CD14-positive monocyte (primary cell): ENCODE results near the gene MIOX. TPM values are rescaled to one million over a fixed set of nuclear protein-coding genes. Genes with fewer than 3 reads are reported as not detected.

Experiments used
- DNase-seq, 3 donors: peaks; one replicate each; pipeline ENCODE4 v3.0.0-alpha.2; 2011 to 2022
- H2AFZ ChIP-seq: 2 replicates; pipeline ENCODE4 v1.6.0; 2012; ENCODE audit warnings: mild to moderate bottlenecking, low read depth, low read length, inconsistent platforms; ENCODE audit not compliant: insufficient read depth, poor library complexity, severe bottlenecking
- H3K27ac ChIP-seq, 2 donors: 1 replicate in 1 of 2; 2 replicates in 1 of 2; pipeline ENCODE4 v1.5.1; 2012 to 2013; ENCODE audit warnings: low read length in 2 of 2, control low read depth in 1 of 2, inconsistent platforms in 1 of 2, low read depth in 1 of 2, mild to moderate bottlenecking in 1 of 2
- H3K27me3 ChIP-seq, 2 donors: one replicate each; pipeline versions ENCODE4 v1.6.0 to v1.6.1; 2011 to 2013; ENCODE audit warnings: low read length in 2 of 2; ENCODE audit not compliant: control insufficient read depth in 2 of 2, insufficient read depth in 2 of 2
- H3K36me3 ChIP-seq, 2 donors: replicated peaks in 1 of 2; 1 replicate in 1 of 2; 2 replicates in 1 of 2; pipeline versions ENCODE4 v1.5.1 to v1.6.1; 2012 to 2013; ENCODE audit warnings: low read length in 2 of 2, control low read depth in 1 of 2, inconsistent platforms in 1 of 2, mild to moderate bottlenecking in 1 of 2; ENCODE audit not compliant: insufficient read depth in 2 of 2, control insufficient read depth in 1 of 2
- H3K4me1 ChIP-seq, 2 donors: 1 replicate in 1 of 2; 2 replicates in 1 of 2; pipeline versions ENCODE4 v1.5.1 to v1.6.1; 2012 to 2013; ENCODE audit warnings: low read length in 2 of 2, control low read depth in 1 of 2, inconsistent platforms in 1 of 2, mild to moderate bottlenecking in 1 of 2, moderate library complexity in 1 of 2; ENCODE audit not compliant: insufficient read depth in 2 of 2, control insufficient read depth in 1 of 2
- H3K4me2 ChIP-seq: replicated peaks from 2 replicates; pipeline ENCODE3; 2012; ENCODE audit warnings: low read length, moderate library complexity, mild to moderate bottlenecking; ENCODE audit not compliant: poor library complexity, severe bottlenecking; ENCODE audit errors: extremely low read depth
- H3K4me3 ChIP-seq, 3 experiments: fragments of 200-600 bp in 1 of 3; sonication (generic) in 1 of 3; replicated peaks in 1 of 3; 1 replicate in 2 of 3; 2 replicates in 1 of 3; pipeline ENCODE4 v1.5.1; 2011 to 2013; ENCODE audit warnings: low read length in 3 of 3, mild to moderate bottlenecking in 3 of 3, control low read depth in 2 of 3, low read depth in 2 of 3, inconsistent platforms in 1 of 3, moderate library complexity in 1 of 3
- H3K79me2 ChIP-seq: 2 replicates; pipeline ENCODE4 v1.6.0; 2012; ENCODE audit warnings: mild to moderate bottlenecking, control low read depth, inconsistent platforms, low read length, moderate library complexity; ENCODE audit not compliant: insufficient read depth
- H3K9ac ChIP-seq: 2 replicates; pipeline ENCODE4 v1.6.0; 2017; ENCODE audit warnings: low read length, mild to moderate bottlenecking; ENCODE audit not compliant: insufficient read depth, poor library complexity, severe bottlenecking
- H3K9me3 ChIP-seq, 2 donors: replicated peaks in 1 of 2; 1 replicate in 1 of 2; 2 replicates in 1 of 2; pipeline versions ENCODE4 v1.5.1 to v1.6.1; 2012 to 2013; ENCODE audit warnings: low read length in 2 of 2, control low read depth in 1 of 2; ENCODE audit not compliant: control insufficient read depth in 1 of 2, insufficient read depth in 1 of 2
- H4K20me1 ChIP-seq: 2 replicates; pipeline ENCODE4 v1.6.0; 2012; ENCODE audit warnings: mild to moderate bottlenecking, low read length, control low read depth, moderate library complexity; ENCODE audit not compliant: insufficient read depth
- H3K27ac Mint-ChIP-seq, 7 donors: one replicate each; pipeline ENCODE4 v1.8.0; 2020; ENCODE audit warnings: mild to moderate bottlenecking in 7 of 7, mixed read lengths in 7 of 7, moderate library complexity in 6 of 7, inconsistent platforms in 2 of 7
- H3K27me3 Mint-ChIP-seq, 3 donors: one replicate each; pipeline ENCODE4 v1.8.0; 2021 to 2022; ENCODE audit warnings: low read depth in 3 of 3, mild to moderate bottlenecking in 3 of 3, mixed read lengths in 3 of 3, moderate library complexity in 3 of 3, inconsistent platforms in 1 of 3
- H3K36me3 Mint-ChIP-seq, 2 donors: one replicate each; pipeline ENCODE4 v1.8.0; 2020; ENCODE audit warnings: mixed read lengths in 2 of 2, inconsistent platforms in 1 of 2, mild to moderate bottlenecking in 1 of 2
- H3K4me1 Mint-ChIP-seq: one replicate; pipeline ENCODE4 v1.8.0; 2020; ENCODE audit warnings: mild to moderate bottlenecking, mixed read lengths
- H3K4me3 Mint-ChIP-seq, 2 donors: one replicate each; pipeline ENCODE4 v1.8.0; 2020; ENCODE audit warnings: mild to moderate bottlenecking in 2 of 2, mixed read lengths in 2 of 2, moderate library complexity in 1 of 2
- H3K9me3 Mint-ChIP-seq, 7 donors: one replicate each; pipeline ENCODE4 v1.8.0; 2020 to 2022; ENCODE audit warnings: mixed read lengths in 7 of 7, mild to moderate bottlenecking in 6 of 7, moderate library complexity in 6 of 7, inconsistent platforms in 2 of 7
- CTCF ChIP-seq: fragments of 200-600 bp; IDR thresholded peaks from one replicate; pipeline ENCODE4 v1.8.0; 2022; ENCODE audit warnings: antibody characterized with exemption, mild to moderate bottlenecking
- WGBS: methylation state at CpG from one replicate; pipeline ENCODE4 v1.1.5; 2013; ENCODE audit warnings: missing lambda C conversion rate; ENCODE audit not compliant: insufficient coverage; 5-methylcytosine and 5-hydroxymethylcytosine counted together
- intact Hi-C, 2 donors: fragments of 100-400 bp; cut with micrococcal nuclease; formaldehyde crosslinking; loops; one replicate each; pipeline versions ENCODE4 v1.15.0 to v1.15.1; 2023
- polyA plus RNA-seq, 3 donors: library from polyadenylated mRNA; depleted of rRNA in 1 of 3; unstranded in 2 of 3; stranded (reverse) in 1 of 3; fragments of 300-500 nt in 2 of 3; fragments of >200 nt in 1 of 3; fragmentation: Illumina TruSeq in 2 of 3; gene quantifications; 1 replicate in 2 of 3; 2 replicates in 1 of 3; pipeline ENCODE4 v1.2.3, GENCODE V29; 2012 to 2021

The MIOX gene
- polyA plus RNA-seq, 3 donors, result not detected

GRCh38 chr22:50536226-50536625 lies 49.6 kb downstream of the MIOX start:
- no peaks in the 10 kb centered on the region for H3K9me3 ChIP-seq
- H3K27ac ChIP-seq, result peak overlapping the region in 1 of 2 donors; percentile 100
- H3K27me3 ChIP-seq, result no peaks in the 10 kb centered on the region
- Mint-ChIP-seq H3K27me3 (peaks cover 0 to 1% (median 0%) of the 10 kb centered on the region in 3 donors), H3K9me3 (no peaks in the 10 kb centered on the region), H3K4me3 (no peak overlapping the region), H3K27ac (peak overlapping the region in 5 of 7 donors; percentile 15 to 100 (median 88)), H3K4me1 (peaks cover 73% of the 10 kb centered on the region), H3K36me3 (peaks cover 5 to 7% of the 10 kb centered on the region in 2 donors)
- H4K20me1 ChIP-seq, result no peaks in the 10 kb centered on the region
- H3K79me2 ChIP-seq, result peaks cover 46% of the 10 kb centered on the region
- intact Hi-C loops, result loop anchor here in 1 of 2 donors (10.0 kb wide), 1 partner anchor 601 kb away; no protein-coding TSS in a partner anchor
- peaks cover 89% of the 10 kb centered on the region in 2 donors for H3K4me1 ChIP-seq
- H3K9ac ChIP-seq, result no peak overlapping the region
- DNase-seq, result no peak
- TF ChIP-seq CTCF, result no peak
- H2AFZ ChIP-seq, result no peak overlapping the region
- H3K36me3 ChIP-seq, result no peaks in the 10 kb centered on the region
- 71% methylated on average over 1 of the region's 3 CpGs for WGBS
- H3K4me3 ChIP-seq, result no peak overlapping the region
- no peak overlapping the region for H3K4me2 ChIP-seq

- Histone ChIP-seq H4K20me1 (no peaks in the 10 kb centered on the region), H2AFZ (no peak overlapping the region), H3K27ac (peak overlapping the region; percentile 99 to 100), H3K4me3 (peak overlapping the region in 1 of 3 experiments; percentile 29), H3K4me2 (peak overlapping the region; percentile 32), H3K4me1 (peaks cover 96 to 99% of the 10 kb centered on the region in 2 donors), H3K79me2 (peaks cover 30% of the 10 kb centered on the region), H3K36me3 (no peaks in the 10 kb centered on the region), H3K9me3 (no peaks in the 10 kb centered on the region), H3K27me3 (no peaks in the 10 kb centered on the region), H3K9ac (peak overlapping the region; percentile 92)
- H3K4me3 Mint-ChIP-seq, result peak overlapping the region; percentile 61 to 67
- 76% methylated on average over 8 of the region's 13 CpGs for WGBS
- no peak for DNase-seq
- intact Hi-C loops, result loop anchor here in 1 of 2 donors (10.0 kb wide), 1 partner anchor 603 kb away; no protein-coding TSS in a partner anchor
- TF ChIP-seq CTCF, result no peak
- H3K36me3 Mint-ChIP-seq, result peaks cover 8 to 9% of the 10 kb centered on the region in 2 donors
- H3K27me3 Mint-ChIP-seq, result peaks cover 0 to 1% (median 0%) of the 10 kb centered on the region in 3 donors
- H3K9me3 Mint-ChIP-seq, result no peaks in the 10 kb centered on the region
- H3K27ac Mint-ChIP-seq, result peak overlapping the region; percentile 99 to 100 (median 100)
- H3K4me1 Mint-ChIP-seq, result peaks cover 84% of the 10 kb centered on the region
These were observed 51.1 kb downstream of the MIOX start for GRCh38 chr22:50537765-50538164.

Other genes starting within 250 kb of the MIOX start
- gene TUBGCP6, start 241.8 kb upstream of the MIOX start, polyA plus RNA-seq, result 10 to 100 TPM in 1 of 3 donors, 1 to 10 TPM in 2; 3.7 to 72.8 (median 4.3) TPM
- 100 to 1,000 TPM in 1 of 3 donors, 10 to 100 TPM in 1, 1 to 10 TPM in 1; 9.2 to 148 (median 13.7) TPM for gene HDAC10, start 235.6 kb upstream of the MIOX start, polyA plus RNA-seq
- gene MAPK12, start 225.2 kb upstream of the MIOX start, polyA plus RNA-seq, result 1 to 10 TPM in 1 of 3 donors, under 1 TPM in 2; 0.06 to 3.2 (median 0.13) TPM
- under 1 TPM in 1 of 3 donors, not detected in 2; 0.81 TPM for gene MAPK11, start 216.5 kb upstream of the MIOX start, polyA plus RNA-seq
- gene PLXNB2, start 179.2 kb upstream of the MIOX start, polyA plus RNA-seq, result 100 to 1,000 TPM in 1 of 3 donors, 10 to 100 TPM in 2; 38.2 to 368 (median 70.5) TPM
- 10 to 100 TPM in 1 of 3 donors, 1 to 10 TPM in 2; 1.7 to 10.6 (median 2.1) TPM for gene DENND6B, start 159.8 kb upstream of the MIOX start, polyA plus RNA-seq
- 10 to 100 TPM in 2 of 3 donors, 1 to 10 TPM in 1; 9.1 to 74.5 (median 10.3) TPM for gene PPP6R2, start 143.5 kb upstream of the MIOX start, polyA plus RNA-seq
- 10 to 100 TPM in 1 of 3 donors, 1 to 10 TPM in 2; 4.0 to 45.9 (median 6.2) TPM for gene SBF1, start 11.8 kb upstream of the MIOX start, polyA plus RNA-seq
- gene ADM2, start 5.3 kb upstream of the MIOX start, polyA plus RNA-seq, result under 1 TPM in 1 of 3 donors, not detected in 2; 0.05 TPM
- gene LMF2, start 20.8 kb downstream of the MIOX start, polyA plus RNA-seq, result 100 to 1,000 TPM in 1 of 3 donors, 10 to 100 TPM in 2; 15.0 to 145 (median 16.6) TPM
- gene NCAPH2, start 21.4 kb downstream of the MIOX start, polyA plus RNA-seq, result 10 to 100 TPM; 12.5 to 23.6 (median 18.1) TPM
- 100 to 1,000 TPM in 1 of 3 donors, 10 to 100 TPM in 2; 39.5 to 101 (median 69.6) TPM for gene SCO2, start 38.7 kb downstream of the MIOX start, polyA plus RNA-seq
- gene TYMP, start 43.2 kb downstream of the MIOX start, polyA plus RNA-seq, result 100 to 1,000 TPM; 787 to 994 (median 955) TPM
- gene KLHDC7B, start 59.0 kb downstream of the MIOX start, polyA plus RNA-seq, result 1 to 10 TPM in 2 of 3 donors, under 1 TPM in 1; 0.88 to 4.3 (median 1.4) TPM
- 1 to 10 TPM in 2 of 3 donors, not detected in 1; 1.9 to 3.1 TPM for gene SYCE3, start 76.1 kb downstream of the MIOX start, polyA plus RNA-seq
- 10 to 100 TPM in 1 of 3 donors, under 1 TPM in 1, not detected in 1; 0.18 to 66.9 TPM for gene CPT1B, start 91.6 kb downstream of the MIOX start, polyA plus RNA-seq
- 100 to 1,000 TPM in 1 of 3 donors, 10 to 100 TPM in 2; 29.1 to 286 (median 31.3) TPM for gene CHKB, start 96.0 kb downstream of the MIOX start, polyA plus RNA-seq
- gene MAPK8IP2, start 113.9 kb downstream of the MIOX start, polyA plus RNA-seq, result under 1 TPM in 1 of 3 donors, not detected in 2; 0.17 TPM
- gene ARSA, start 141.3 kb downstream of the MIOX start, polyA plus RNA-seq, result 10 to 100 TPM; 11.9 to 85.2 (median 12.1) TPM
- gene SHANK3, start 186.0 kb downstream of the MIOX start, polyA plus RNA-seq, result not detected